HG03196 (cell line): Measurements from ENCODE around the gene NSD1.

Experiments
- ATAC-seq: cut with Tn5 transposase; IDR thresholded peaks from one replicate; pipeline ENCODE4 v1.9.1; 2021; ENCODE audit not compliant: unreplicated experiment

The NSD1 gene

GRCh38 chr5:177306674-177307543 is 173.3 kb downstream of the NSD1 start:
- ATAC-seq: no peak

GRCh38 chr5:177307544-177308363 is 174.2 kb downstream of the NSD1 start:
- no peak for ATAC-seq

GRCh38 chr5:177308740-177309139 is 175.2 kb downstream of the NSD1 start:
- no peak for ATAC-seq

- no peak for ATAC-seq
Observed at GRCh38 chr5:177309351-177310191, 176.0 kb downstream of the NSD1 start.

- no peak for ATAC-seq
Observed at GRCh38 chr5:177310332-177310731, 176.8 kb downstream of the NSD1 start.

- ATAC-seq: peak; percentile 18
Observed at GRCh38 chr5:177310757-177311391, 177.3 kb downstream of the NSD1 start.

- peak; percentile 2 for ATAC-seq
Observed at GRCh38 chr5:177311392-177311722, 177.8 kb downstream of the NSD1 start.

GRCh38 chr5:177311723-177312648 is 178.4 kb downstream of the NSD1 start, which contains the start of gene MXD3:
MXD3 (minus strand) TSS chr5:177311898; CDS start chr5:177311830, 68 bp downstream.
- peak; percentile 69 for ATAC-seq

- ATAC-seq: peak; percentile 31
Observed at GRCh38 chr5:177312649-177313181, 179.1 kb downstream of the NSD1 start.

- ATAC-seq: no peak
Observed at GRCh38 chr5:177313561-177314259, 180.1 kb downstream of the NSD1 start.

GRCh38 chr5:177314376-177315342 is 181.1 kb downstream of the NSD1 start:
- ATAC-seq: no peak

GRCh38 chr5:177315411-177315810 is 181.8 kb downstream of the NSD1 start:
- no peak for ATAC-seq

- no peak for ATAC-seq
Observed at GRCh38 chr5:177316005-177316404, 182.4 kb downstream of the NSD1 start.

GRCh38 chr5:177317959-177318377 is 184.4 kb downstream of the NSD1 start:
- ATAC-seq: no peak

- no peak for ATAC-seq
Observed at GRCh38 chr5:177319913-177320588, 186.5 kb downstream of the NSD1 start.

GRCh38 chr5:177320879-177321278 is 187.3 kb downstream of the NSD1 start:
- no peak for ATAC-seq

GRCh38 chr5:177325868-177326381 is 192.4 kb downstream of the NSD1 start:
- ATAC-seq: no peak
